Measurements from ENCODE around the gene ESRRG.

ESRRG gene

DNA sequence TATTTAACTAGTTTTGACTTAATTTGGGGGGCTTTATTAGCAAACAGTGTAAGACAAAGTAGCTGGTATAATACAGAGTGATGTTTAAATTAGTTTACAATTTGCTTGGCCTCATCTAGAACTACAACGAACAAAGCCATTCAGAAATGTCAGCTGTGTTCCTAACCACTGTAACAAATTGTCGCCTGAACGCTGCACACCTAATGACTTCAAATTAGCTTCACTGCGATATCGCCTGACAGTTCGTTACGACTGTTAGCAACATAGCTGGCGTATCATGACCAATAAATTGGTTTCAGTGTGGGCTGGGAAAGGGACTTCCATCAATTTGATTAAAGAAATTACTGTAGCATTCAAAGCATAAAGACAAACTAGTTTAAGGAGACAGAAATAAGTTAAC lies 160.1 kb downstream of the ESRRG start:
- no peaks in the 10 kb centered on the region for H3K36me3 ChIP-seq (ENCODE audit: low read depth)
- no peak overlapping the region for H3K4me3 ChIP-seq (ENCODE audit: severe bottlenecking)
- ATAC-seq (ENCODE audit: low read depth): no peak
- H3K27me3 ChIP-seq (ENCODE audit: insufficient read depth, poor library complexity, severe bottlenecking): no peaks in the 10 kb centered on the region
- TF ChIP-seq, protein P1, sequence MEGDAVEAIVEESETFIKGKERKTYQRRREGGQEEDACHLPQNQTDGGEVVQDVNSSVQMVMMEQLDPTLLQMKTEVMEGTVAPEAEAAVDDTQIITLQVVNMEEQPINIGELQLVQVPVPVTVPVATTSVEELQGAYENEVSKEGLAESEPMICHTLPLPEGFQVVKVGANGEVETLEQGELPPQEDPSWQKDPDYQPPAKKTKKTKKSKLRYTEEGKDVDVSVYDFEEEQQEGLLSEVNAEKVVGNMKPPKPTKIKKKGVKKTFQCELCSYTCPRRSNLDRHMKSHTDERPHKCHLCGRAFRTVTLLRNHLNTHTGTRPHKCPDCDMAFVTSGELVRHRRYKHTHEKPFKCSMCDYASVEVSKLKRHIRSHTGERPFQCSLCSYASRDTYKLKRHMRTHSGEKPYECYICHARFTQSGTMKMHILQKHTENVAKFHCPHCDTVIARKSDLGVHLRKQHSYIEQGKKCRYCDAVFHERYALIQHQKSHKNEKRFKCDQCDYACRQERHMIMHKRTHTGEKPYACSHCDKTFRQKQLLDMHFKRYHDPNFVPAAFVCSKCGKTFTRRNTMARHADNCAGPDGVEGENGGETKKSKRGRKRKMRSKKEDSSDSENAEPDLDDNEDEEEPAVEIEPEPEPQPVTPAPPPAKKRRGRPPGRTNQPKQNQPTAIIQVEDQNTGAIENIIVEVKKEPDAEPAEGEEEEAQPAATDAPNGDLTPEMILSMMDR (IDR thresholded peaks at IDR 0.05; ENCODE audit: poor library complexity, severe bottlenecking): no peak
- H3K4me1 ChIP-seq (ENCODE audit: insufficient read depth, poor library complexity, severe bottlenecking): no peaks in the 10 kb centered on the region
- H3K27ac ChIP-seq (ENCODE audit: poor library complexity, severe bottlenecking): no peak overlapping the region
- no peaks in the 10 kb centered on the region for H3K9me3 ChIP-seq (ENCODE audit: severe bottlenecking)
- DNase-seq (ENCODE audit: low spot score): no peak

DNA sequence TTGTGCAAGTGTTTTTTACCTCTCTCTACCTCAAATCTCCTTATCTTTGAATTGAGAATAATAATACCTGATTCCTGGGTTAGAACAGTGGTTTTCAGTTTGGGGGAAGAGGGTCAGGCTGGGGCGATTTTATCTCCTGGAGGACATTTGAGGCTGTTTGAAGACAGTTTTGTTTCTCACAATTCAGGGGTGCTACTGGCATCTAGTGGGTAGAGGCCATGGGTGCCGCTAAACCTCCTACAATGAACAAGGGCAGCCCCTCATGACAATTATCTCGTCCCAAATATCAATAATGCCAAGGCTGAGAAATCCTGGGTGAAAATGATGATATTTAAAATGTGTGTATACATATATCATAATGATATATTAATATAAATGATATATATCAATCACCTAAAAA lies 160.8 kb downstream of the ESRRG start:
- Histone ChIP-seq H3K4me3 (ENCODE audit: severe bottlenecking) (no peak overlapping the region), H3K36me3 (ENCODE audit: low read depth) (no peaks in the 10 kb centered on the region), H3K27ac (ENCODE audit: poor library complexity, severe bottlenecking) (no peak overlapping the region), H3K4me1 (ENCODE audit: insufficient read depth, poor library complexity, severe bottlenecking) (no peaks in the 10 kb centered on the region), H3K9me3 (ENCODE audit: severe bottlenecking) (no peaks in the 10 kb centered on the region), H3K27me3 (ENCODE audit: insufficient read depth, poor library complexity, severe bottlenecking) (no peaks in the 10 kb centered on the region)
- ATAC-seq (ENCODE audit: low read depth) (no peak), DNase-seq (ENCODE audit: low spot score) (no peak)
- TF ChIP-seq, protein P1 (IDR thresholded peaks at IDR 0.05; ENCODE audit: poor library complexity, severe bottlenecking): no peak

DNA sequence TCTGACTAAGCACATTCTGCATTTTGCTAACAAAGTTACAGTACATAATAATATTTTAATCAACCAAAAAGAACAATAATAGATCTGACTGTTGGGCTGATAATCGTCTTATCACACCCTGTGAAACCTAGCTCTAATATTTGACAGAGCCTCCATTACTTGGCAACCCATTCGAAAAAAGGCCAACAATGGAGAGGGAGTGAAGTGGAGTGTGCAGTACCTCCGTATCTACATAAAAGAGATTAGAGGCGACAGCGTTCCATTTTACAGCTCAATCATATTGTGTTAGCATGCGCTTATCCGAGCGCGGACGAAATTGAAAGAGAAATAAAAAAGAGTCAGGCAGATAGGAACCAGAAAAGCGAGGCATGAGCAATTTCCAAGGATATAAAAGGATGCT lies 162.7 kb downstream of the ESRRG start:
- DNase-seq (ENCODE audit: low spot score) (no peak), ATAC-seq (ENCODE audit: low read depth) (no peak)
- Histone ChIP-seq H3K27me3 (ENCODE audit: insufficient read depth, poor library complexity, severe bottlenecking) (no peaks in the 10 kb centered on the region), H3K4me1 (ENCODE audit: insufficient read depth, poor library complexity, severe bottlenecking) (no peaks in the 10 kb centered on the region), H3K9me3 (ENCODE audit: severe bottlenecking) (no peaks in the 10 kb centered on the region), H3K36me3 (ENCODE audit: low read depth) (no peaks in the 10 kb centered on the region), H3K4me3 (ENCODE audit: severe bottlenecking) (no peak overlapping the region), H3K27ac (ENCODE audit: poor library complexity, severe bottlenecking) (no peak overlapping the region)
- TF ChIP-seq, protein P1 (IDR thresholded peaks at IDR 0.05; ENCODE audit: poor library complexity, severe bottlenecking): no peak

GRCh38 chr1:216559359-216559758 lies 163.9 kb downstream of the ESRRG start:
- Histone ChIP-seq H3K27ac (ENCODE audit: poor library complexity, severe bottlenecking) (no peak overlapping the region), H3K4me1 (ENCODE audit: insufficient read depth, poor library complexity, severe bottlenecking) (no peaks in the 10 kb centered on the region), H3K4me3 (ENCODE audit: severe bottlenecking) (no peak overlapping the region), H3K9me3 (ENCODE audit: severe bottlenecking) (no peaks in the 10 kb centered on the region), H3K27me3 (ENCODE audit: insufficient read depth, poor library complexity, severe bottlenecking) (no peaks in the 10 kb centered on the region), H3K36me3 (ENCODE audit: low read depth) (no peaks in the 10 kb centered on the region)
- ATAC-seq (ENCODE audit: low read depth) (no peak), DNase-seq (ENCODE audit: low spot score) (no peak)
- TF ChIP-seq, protein P1 (IDR thresholded peaks at IDR 0.05; ENCODE audit: poor library complexity, severe bottlenecking): no peak

GRCh38 chr1:216555653-216556052 lies 167.6 kb downstream of the ESRRG start:
- Histone ChIP-seq H3K27me3 (ENCODE audit: insufficient read depth, poor library complexity, severe bottlenecking) (no peaks in the 10 kb centered on the region), H3K4me3 (ENCODE audit: severe bottlenecking) (no peak overlapping the region), H3K36me3 (ENCODE audit: low read depth) (no peaks in the 10 kb centered on the region), H3K9me3 (ENCODE audit: severe bottlenecking) (no peaks in the 10 kb centered on the region), H3K27ac (ENCODE audit: poor library complexity, severe bottlenecking) (no peak overlapping the region), H3K4me1 (ENCODE audit: insufficient read depth, poor library complexity, severe bottlenecking) (no peaks in the 10 kb centered on the region)
- no peak for DNase-seq (ENCODE audit: low spot score)
- ATAC-seq (ENCODE audit: low read depth): no peak
- TF ChIP-seq, protein P1 (IDR thresholded peaks at IDR 0.05; ENCODE audit: poor library complexity, severe bottlenecking): no peak

Measured in RWPE2 (cell line).